Esophagus squamous epithelium (tissue), 5 donors: Measurements from ENCODE around the gene MT1M. TPM values are rescaled to one million over a fixed set of nuclear protein-coding genes. Genes with fewer than 3 reads are reported as not detected.

Source experiments
- DNase-seq: peaks from one replicate; lab custom pipeline; 2025; lab: John Stamatoyannopoulos, UW
- H3K27ac ChIP-seq, 4 donors: fragments of 200-600 bp; sonication (generic); one replicate each; pipeline ENCODE4 v1.5.1; 2016 to 2019; ENCODE audit warnings: mild to moderate bottlenecking in 1 of 4
- H3K27me3 ChIP-seq, 4 donors: fragments of 200-600 bp; sonication (generic); 1 replicate in 3 of 4; 2 replicates in 1 of 4; pipeline versions ENCODE4 v1.5.1 to v1.6.0; 2017 to 2021; ENCODE audit warnings: antibody characterized with exemption in 1 of 4
- H3K36me3 ChIP-seq, 3 donors: fragments of 200-600 bp; sonication (generic); one replicate each; pipeline ENCODE4 v1.5.1; 2016 to 2019
- H3K4me1 ChIP-seq, 3 donors: fragments of 200-600 bp; sonication (generic); one replicate each; pipeline ENCODE4 v1.5.1; 2017 to 2019
- H3K4me3 ChIP-seq, 4 donors: fragments of 200-600 bp; sonication (generic); 1 replicate in 3 of 4; 2 replicates in 1 of 4; pipeline ENCODE4 v1.5.1; 2016 to 2019; ENCODE audit warnings: mild to moderate bottlenecking in 2 of 4, moderate library complexity in 1 of 4
- H3K9me3 ChIP-seq, 3 donors: fragments of 200-600 bp; sonication (generic); one replicate each; pipeline ENCODE4 v1.5.1; 2016 to 2019
- CTCF ChIP-seq, 6 experiments: fragments of 450-650 bp in 4 of 6; fragments of 200-600 bp in 2 of 6; sonication (generic) in 2 of 6; IDR thresholded peaks; one replicate each; pipeline ENCODE4 v1.5.1; 2016 to 2019; ENCODE audit warnings: antibody characterized with exemption in 6 of 6, mild to moderate bottlenecking in 4 of 6, moderate library complexity in 4 of 6
- POLR2A ChIP-seq, 4 donors: fragments of 450-650 bp; IDR thresholded peaks; one replicate each; pipeline ENCODE4 v1.6.1; 2017; ENCODE audit warnings: antibody characterized with exemption in 4 of 4, mild to moderate bottlenecking in 4 of 4, moderate library complexity in 3 of 4
- WGBS, 2 donors: methylation state at CpG; one replicate each; pipeline ENCODE4 v1.1.5; 2018; 5-methylcytosine and 5-hydroxymethylcytosine counted together
- intact Hi-C: fragments of 100-400 bp; cut with DNase I; formaldehyde crosslinking; loops from one replicate; pipeline ENCODE4 v1.15.0; 2022
- total RNA-seq, 4 donors: library from RNA; depleted of rRNA; stranded (reverse); fragments of >200 nt; gene quantifications; one replicate each; pipeline ENCODE4 v1.1.0, GENCODE V29; 2016
- donor health status: DM: yes; HTN: yes; CAD: no.

MT1M gene
- total RNA-seq, 4 donors from 2014 or later = 0.57 to 7.4 (median 4.8) TPM; not detected in 1

GRCh38 chr16:56641166-56641565 lies 8.7 kb downstream of the MT1M start:
- Histone ChIP-seq H3K36me3 (no peaks in the 10 kb centered on the region), H3K27me3 (peaks cover 0 to 97% (median 6%) of the 10 kb centered on the region in 4 donors), H3K27ac (no peak overlapping the region), H3K4me3 (no peak overlapping the region), H3K4me1 (peaks cover 15 to 38% (median 26%) of the 10 kb centered on the region in 3 donors), H3K9me3 (no peaks in the 10 kb centered on the region)
- WGBS, 2 donors = 73 to 83% methylated on average over 2 of the region's 2 CpGs
- TF ChIP-seq CTCF (IDR thresholded peaks at IDR 0.05) (no peak), POLR2A (IDR thresholded peaks at IDR 0.05) (no peak)
- intact Hi-C loops = no loop called here
- DNase-seq = no peak

- intact Hi-C loops = no loop called here
- WGBS, 2 donors = 2 to 57% methylated on average over 5 to 15 of the region's 42 CpGs
- Histone ChIP-seq H3K4me1 (peaks cover 15 to 25% (median 24%) of the 10 kb centered on the region in 3 donors), H3K4me3 (peak overlapping the region in 3 of 4 donors; percentile 39 to 62 (median 43)), H3K9me3 (no peaks in the 10 kb centered on the region), H3K36me3 (no peaks in the 10 kb centered on the region), H3K27me3 (peaks cover 0 to 97% (median 5%) of the 10 kb centered on the region in 4 donors), H3K27ac (peak overlapping the region in 3 of 4 donors; percentile 45 to 50 (median 46))
- peak; percentile 30 to 56 (median 50) for TF ChIP-seq CTCF (IDR thresholded peaks at IDR 0.05)
- TF ChIP-seq POLR2A (IDR thresholded peaks at IDR 0.05) = no peak
- no peak for DNase-seq
Observed at GRCh38 chr16:56643080-56643778, 10.8 kb downstream of the MT1M start.

- Histone ChIP-seq H3K36me3 (no peaks in the 10 kb centered on the region), H3K4me3 (peak overlapping the region in 3 of 4 donors; percentile 39 to 62 (median 43)), H3K4me1 (peaks cover 15 to 19% (median 18%) of the 10 kb centered on the region in 3 donors), H3K9me3 (no peaks in the 10 kb centered on the region), H3K27ac (peak overlapping the region in 1 of 4 donors; percentile 46), H3K27me3 (peaks cover 0 to 97% (median 2%) of the 10 kb centered on the region in 4 donors)
- no peak for DNase-seq
- intact Hi-C loops = no loop called here
- WGBS, 2 donors = 36 to 58% methylated on average over 3 to 5 of the region's 5 CpGs
- TF ChIP-seq POLR2A (IDR thresholded peaks at IDR 0.05) = no peak
- no peak for TF ChIP-seq CTCF (IDR thresholded peaks at IDR 0.05)
Observed at GRCh38 chr16:56643833-56644232, 11.4 kb downstream of the MT1M start.

GRCh38 chr16:56645311-56645710 lies 12.9 kb downstream of the MT1M start:
- H3K4me1 ChIP-seq = peaks cover 13 to 22% (median 15%) of the 10 kb centered on the region in 3 donors
- no peak overlapping the region for H3K27ac ChIP-seq
- WGBS, 2 donors = 42 to 57% methylated on average over 1 of the region's 1 CpG
- DNase-seq = no peak
- intact Hi-C loops = no loop called here
- peaks cover 0 to 91% (median 0%) of the 10 kb centered on the region in 4 donors for H3K27me3 ChIP-seq
- no peaks in the 10 kb centered on the region for H3K9me3 ChIP-seq
- H3K36me3 ChIP-seq = no peaks in the 10 kb centered on the region
- H3K4me3 ChIP-seq = no peak overlapping the region
- no peak for TF ChIP-seq POLR2A (IDR thresholded peaks at IDR 0.05)
- TF ChIP-seq CTCF (IDR thresholded peaks at IDR 0.05) = no peak

GRCh38 chr16:56645838-56646237 lies 13.4 kb downstream of the MT1M start:
- no peak for DNase-seq

More at GRCh38 chr16:56645838-56646237, 13.4 kb downstream of the MT1M start:
- WGBS, 2 donors = 0% methylated on average over 1 of the region's 1 CpG; no CpG with 5 or more reads in 1 of the 2 donors
- no peaks in the 10 kb centered on the region for H3K9me3 ChIP-seq
- intact Hi-C loops = no loop called here
- H3K36me3 ChIP-seq = no peaks in the 10 kb centered on the region
- H3K27ac ChIP-seq = no peak overlapping the region
- no peak for TF ChIP-seq POLR2A (IDR thresholded peaks at IDR 0.05)
- TF ChIP-seq CTCF (IDR thresholded peaks at IDR 0.05) = no peak
- peaks cover 0 to 91% (median 0%) of the 10 kb centered on the region in 4 donors for H3K27me3 ChIP-seq
- H3K4me3 ChIP-seq = no peak overlapping the region
- peaks cover 13 to 22% (median 15%) of the 10 kb centered on the region in 3 donors for H3K4me1 ChIP-seq
